Measurements from ENCODE around the gene KLHL6. TPM values are rescaled to one million over a fixed set of nuclear protein-coding genes. Genes with fewer than 3 reads are reported as not detected.
"Not testable (repeated sequence)": the region's sequence is repeated elsewhere in the genome, so short reads cannot be mapped to it uniquely, and the experiment has no call there.

KLHL6 gene
- total RNA-seq, 2 donors from 2014 or later, result 16.9 to 19.3 TPM

GRCh38 chr3:183490211-183490601 is 65.3 kb downstream of the KLHL6 start:
- no peak for ATAC-seq
- H3K36me3 Mint-ChIP-seq, result peaks cover 7% of the 10 kb centered on the region
- no peaks in the 10 kb centered on the region for H3K9me3 Mint-ChIP-seq
- no peaks in the 10 kb centered on the region for H3K27me3 Mint-ChIP-seq
- no peaks in the 10 kb centered on the region for H3K4me1 Mint-ChIP-seq (ENCODE audit: low read depth in 2 of 2)
- H3K27ac Mint-ChIP-seq, result no peak overlapping the region
- DNase-seq (ENCODE audit: low spot score), result no peak
- H3K4me3 Mint-ChIP-seq, result no peak overlapping the region

GRCh38 chr3:183489455-183490210 is 65.9 kb downstream of the KLHL6 start:
- Mint-ChIP-seq H3K9me3 (no peaks in the 10 kb centered on the region), H3K4me1 (ENCODE audit: low read depth in 2 of 2) (no peaks in the 10 kb centered on the region), H3K27ac (no peak overlapping the region), H3K27me3 (no peaks in the 10 kb centered on the region), H3K4me3 (no peak overlapping the region), H3K36me3 (peaks cover 7% of the 10 kb centered on the region)
- ATAC-seq (no peak), DNase-seq (ENCODE audit: low spot score) (no peak)

GRCh38 chr3:183488343-183488742 is 67.2 kb downstream of the KLHL6 start:
- ATAC-seq (no peak), DNase-seq (ENCODE audit: low spot score) (no peak)
- Mint-ChIP-seq H3K4me3 (no peak overlapping the region), H3K36me3 (peaks cover 4% of the 10 kb centered on the region), H3K9me3 (no peaks in the 10 kb centered on the region), H3K27ac (peak overlapping the region in 1 of 2 donors; percentile 38), H3K4me1 (ENCODE audit: low read depth in 2 of 2) (no peaks in the 10 kb centered on the region), H3K27me3 (no peaks in the 10 kb centered on the region)

- DNase-seq (ENCODE audit: low spot score) (no peak), ATAC-seq (no peak)
- no peaks in the 10 kb centered on the region for H3K4me1 Mint-ChIP-seq (ENCODE audit: low read depth in 2 of 2)
- no peak overlapping the region for H3K4me3 Mint-ChIP-seq
- no peaks in the 10 kb centered on the region for H3K36me3 Mint-ChIP-seq
- no peaks in the 10 kb centered on the region for H3K27me3 Mint-ChIP-seq
- H3K27ac Mint-ChIP-seq, result no peak overlapping the region
- H3K9me3 Mint-ChIP-seq, result no peaks in the 10 kb centered on the region
These were observed 67.6 kb downstream of the KLHL6 start for GRCh38 chr3:183487896-183488295.

- Mint-ChIP-seq H3K36me3 (no peaks in the 10 kb centered on the region), H3K27me3 (no peaks in the 10 kb centered on the region), H3K9me3 (no peaks in the 10 kb centered on the region), H3K27ac (no peak overlapping the region), H3K4me1 (ENCODE audit: low read depth in 2 of 2) (no peaks in the 10 kb centered on the region), H3K4me3 (no peak overlapping the region)
- DNase-seq (ENCODE audit: low spot score) (no peak), ATAC-seq (no peak)
These were observed 68.5 kb downstream of the KLHL6 start for GRCh38 chr3:183487016-183487415.

- H3K27me3 Mint-ChIP-seq, result peaks cover 0 to under 1% of the 10 kb centered on the region in 2 donors
- H3K4me1 Mint-ChIP-seq (ENCODE audit: low read depth in 2 of 2), result no peaks in the 10 kb centered on the region
- ATAC-seq (no peak), DNase-seq (ENCODE audit: low spot score) (no peak)
- H3K9me3 Mint-ChIP-seq, result no peaks in the 10 kb centered on the region
- no peak overlapping the region for H3K4me3 Mint-ChIP-seq
- no peaks in the 10 kb centered on the region for H3K36me3 Mint-ChIP-seq
- no peak overlapping the region for H3K27ac Mint-ChIP-seq
These were observed 69.0 kb downstream of the KLHL6 start for GRCh38 chr3:183486472-183486871.

GRCh38 chr3:183485585-183485984 is 69.9 kb downstream of the KLHL6 start:
- Mint-ChIP-seq H3K9me3 (no peaks in the 10 kb centered on the region), H3K27ac (peak overlapping the region in 1 of 2 donors; percentile 40), H3K36me3 (no peaks in the 10 kb centered on the region), H3K4me1 (ENCODE audit: low read depth in 2 of 2) (no peaks in the 10 kb centered on the region), H3K4me3 (no peak overlapping the region), H3K27me3 (peaks cover 0 to 3% of the 10 kb centered on the region in 2 donors)
- DNase-seq (ENCODE audit: low spot score) (no peak), ATAC-seq (no peak)

- no peak overlapping the region for H3K4me3 Mint-ChIP-seq
- H3K27me3 Mint-ChIP-seq, result peaks cover 0 to 3% of the 10 kb centered on the region in 2 donors
- no peaks in the 10 kb centered on the region for H3K9me3 Mint-ChIP-seq
- no peak overlapping the region for H3K27ac Mint-ChIP-seq
- no peak for ATAC-seq
- no peaks in the 10 kb centered on the region for H3K4me1 Mint-ChIP-seq (ENCODE audit: low read depth in 2 of 2)
- no peak for DNase-seq (ENCODE audit: low spot score)
- no peaks in the 10 kb centered on the region for H3K36me3 Mint-ChIP-seq
These were observed 70.4 kb downstream of the KLHL6 start for GRCh38 chr3:183485093-183485492.

GRCh38 chr3:183484431-183485075 is 71.0 kb downstream of the KLHL6 start:
- ATAC-seq, result no peak
- Mint-ChIP-seq H3K4me1 (ENCODE audit: low read depth in 2 of 2) (no peaks in the 10 kb centered on the region), H3K27ac (no peak overlapping the region), H3K4me3 (no peak overlapping the region), H3K9me3 (no peaks in the 10 kb centered on the region), H3K36me3 (no peaks in the 10 kb centered on the region), H3K27me3 (peaks cover 0 to 3% of the 10 kb centered on the region in 2 donors)
- DNase-seq (ENCODE audit: low spot score), result no peak

GRCh38 chr3:183481582-183481981 is 73.9 kb downstream of the KLHL6 start:
- peaks cover 0 to 4% of the 10 kb centered on the region in 2 donors for H3K27me3 Mint-ChIP-seq
- DNase-seq (ENCODE audit: low spot score) (no peak), ATAC-seq (peak in 1 of 2 donors; percentile 75)
- no peaks in the 10 kb centered on the region for H3K4me1 Mint-ChIP-seq (ENCODE audit: low read depth in 2 of 2)
- peak overlapping the region in 1 of 2 donors; percentile 28 for H3K27ac Mint-ChIP-seq
- no peaks in the 10 kb centered on the region for H3K36me3 Mint-ChIP-seq
- no peak overlapping the region for H3K4me3 Mint-ChIP-seq
- H3K9me3 Mint-ChIP-seq, result no peaks in the 10 kb centered on the region

- H3K4me1 Mint-ChIP-seq (ENCODE audit: low read depth in 2 of 2), result no peaks in the 10 kb centered on the region
- ATAC-seq, result no peak
- no peaks in the 10 kb centered on the region for H3K36me3 Mint-ChIP-seq
- H3K27ac Mint-ChIP-seq, result no peak overlapping the region
- no peak overlapping the region for H3K4me3 Mint-ChIP-seq
- no peak for DNase-seq (ENCODE audit: low spot score)
- peaks cover 0 to 6% of the 10 kb centered on the region in 2 donors for H3K27me3 Mint-ChIP-seq
- no peaks in the 10 kb centered on the region for H3K9me3 Mint-ChIP-seq
These were observed 77.0 kb downstream of the KLHL6 start for GRCh38 chr3:183478501-183478900.

- H3K4me3 Mint-ChIP-seq, result no peak overlapping the region
- DNase-seq (ENCODE audit: low spot score) (no peak), ATAC-seq (no peak)
- no peaks in the 10 kb centered on the region for H3K9me3 Mint-ChIP-seq
- no peaks in the 10 kb centered on the region for H3K4me1 Mint-ChIP-seq (ENCODE audit: low read depth in 2 of 2)
- H3K27ac Mint-ChIP-seq, result no peak overlapping the region
- peaks cover 0 to 6% of the 10 kb centered on the region in 2 donors for H3K27me3 Mint-ChIP-seq
- no peaks in the 10 kb centered on the region for H3K36me3 Mint-ChIP-seq
These were observed 77.6 kb downstream of the KLHL6 start for GRCh38 chr3:183477801-183478456.

GRCh38 chr3:183475764-183476162 is 79.7 kb downstream of the KLHL6 start:
- H3K27me3 Mint-ChIP-seq, result not testable (repeated sequence)

More at GRCh38 chr3:183475764-183476162, 79.7 kb downstream of the KLHL6 start:
- not testable (repeated sequence) for H3K4me1 Mint-ChIP-seq (ENCODE audit: low read depth in 2 of 2); H3K9me3 Mint-ChIP-seq; DNase-seq (ENCODE audit: low spot score); H3K4me3 Mint-ChIP-seq; H3K27ac Mint-ChIP-seq; H3K36me3 Mint-ChIP-seq; ATAC-seq
